Stimulated activated CD8-positive, alpha-beta memory T cell treated with anti-CD3 and anti-CD28 coated beads, Interleukin-2, amount 100 ng/mL, for 1 hour (primary cell): ENCODE measurements around the gene WDR6.

ENCODE experiments used
- DNase-seq, 2 donors: peaks; one replicate each; pipeline ENCODE4 v3.0.0-alpha.2; 2020; ENCODE audit warnings: low read depth in 2 of 2

The WDR6 gene

DNA sequence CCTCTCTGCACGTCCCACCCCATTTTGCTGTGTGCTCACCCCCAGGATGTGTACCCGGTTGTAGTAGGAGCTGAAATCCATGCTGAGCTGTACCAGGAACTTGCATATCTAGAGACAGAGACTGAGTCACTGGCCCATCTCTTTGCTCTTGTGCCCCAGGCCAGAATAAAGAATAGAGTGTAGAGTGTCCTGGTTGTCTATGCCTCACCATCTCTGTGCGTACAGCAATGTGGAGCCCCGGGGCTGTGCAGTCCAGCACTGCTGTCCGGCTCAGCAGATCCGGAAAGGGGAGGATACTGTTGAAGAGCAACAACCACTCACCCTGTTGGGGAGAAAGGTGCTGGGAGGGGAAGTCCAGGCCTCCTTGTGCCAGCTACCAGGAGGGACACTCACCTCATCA, 8.6 kb downstream of the WDR6 start:
- no peak for DNase-seq

DNA sequence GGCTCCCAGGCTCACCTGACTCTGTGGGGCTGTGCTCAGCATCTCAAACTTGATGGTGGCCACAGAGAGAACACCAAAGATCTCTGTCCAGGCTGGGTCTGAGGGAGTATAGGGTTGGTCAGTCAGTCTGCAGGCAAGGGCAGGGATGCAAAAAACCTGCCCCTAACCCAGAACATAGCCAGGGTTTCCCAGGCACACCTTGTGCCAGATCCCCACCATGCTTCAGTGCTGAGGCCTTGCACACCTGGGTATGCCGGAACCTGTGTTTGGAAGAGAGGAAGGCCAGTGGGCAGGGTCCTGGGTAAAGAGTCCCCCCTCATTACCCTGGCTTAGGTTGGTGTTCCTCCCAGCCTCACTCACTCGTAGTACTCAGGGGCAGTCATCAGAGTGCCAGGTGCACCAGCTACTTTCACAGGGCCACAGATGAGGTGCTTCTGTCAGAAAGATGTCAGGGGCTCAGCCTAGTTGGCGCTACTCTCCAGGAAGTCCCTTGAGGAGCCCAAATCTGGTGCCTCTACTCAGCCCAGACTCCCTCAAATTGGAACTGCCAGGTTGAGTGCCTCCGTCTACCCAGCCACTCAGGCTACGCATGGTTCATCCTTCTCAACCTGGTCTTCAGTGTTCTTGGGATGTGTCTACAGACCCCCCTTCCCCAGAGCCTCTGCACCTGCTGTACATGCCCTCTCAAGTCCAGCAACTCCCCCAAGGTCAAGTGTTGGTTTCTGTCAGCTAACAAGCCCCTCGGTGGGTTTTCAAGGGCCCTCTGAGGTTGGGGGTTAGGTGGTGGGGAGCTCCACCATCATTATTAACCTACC, 9.4 kb downstream of the WDR6 start:
- DNase-seq = no peak

DNA sequence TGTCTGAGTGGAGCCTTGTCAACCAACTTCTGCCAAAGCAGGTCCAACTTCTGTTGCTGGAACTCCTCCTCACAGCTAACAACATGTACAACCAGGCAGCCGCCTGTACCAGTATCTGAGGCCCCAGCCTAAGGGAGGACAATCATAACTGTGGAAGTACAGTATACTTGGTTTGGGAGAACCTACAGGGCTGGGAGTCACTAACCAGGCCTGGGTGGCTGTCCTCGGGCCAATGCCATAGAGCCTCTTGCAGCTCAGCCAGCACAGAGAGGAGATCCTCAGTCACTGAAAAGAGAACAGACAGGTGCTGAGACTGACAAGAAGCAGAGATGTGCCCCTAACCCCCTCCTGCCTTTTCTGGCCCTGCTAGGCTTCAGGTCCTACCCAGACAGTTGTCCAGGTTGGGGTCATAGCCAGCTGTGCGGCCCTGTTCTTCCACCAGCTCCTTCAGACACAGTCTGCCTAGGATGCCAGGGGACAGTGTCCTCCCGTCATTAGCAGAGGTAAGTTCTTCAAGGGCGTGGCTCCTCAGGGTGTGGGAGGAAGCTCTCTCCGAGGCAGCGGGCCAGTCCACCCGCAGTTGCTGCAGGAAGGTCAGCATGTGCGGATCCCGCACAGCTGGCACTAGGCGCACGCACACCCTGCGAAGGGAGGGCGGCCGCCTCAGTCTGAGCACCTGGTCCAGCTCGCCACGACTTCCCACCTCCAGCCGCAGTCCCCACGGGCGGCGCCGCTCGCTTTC, 10.2 kb downstream of the WDR6 start:
- DNase-seq = no peak

DNA sequence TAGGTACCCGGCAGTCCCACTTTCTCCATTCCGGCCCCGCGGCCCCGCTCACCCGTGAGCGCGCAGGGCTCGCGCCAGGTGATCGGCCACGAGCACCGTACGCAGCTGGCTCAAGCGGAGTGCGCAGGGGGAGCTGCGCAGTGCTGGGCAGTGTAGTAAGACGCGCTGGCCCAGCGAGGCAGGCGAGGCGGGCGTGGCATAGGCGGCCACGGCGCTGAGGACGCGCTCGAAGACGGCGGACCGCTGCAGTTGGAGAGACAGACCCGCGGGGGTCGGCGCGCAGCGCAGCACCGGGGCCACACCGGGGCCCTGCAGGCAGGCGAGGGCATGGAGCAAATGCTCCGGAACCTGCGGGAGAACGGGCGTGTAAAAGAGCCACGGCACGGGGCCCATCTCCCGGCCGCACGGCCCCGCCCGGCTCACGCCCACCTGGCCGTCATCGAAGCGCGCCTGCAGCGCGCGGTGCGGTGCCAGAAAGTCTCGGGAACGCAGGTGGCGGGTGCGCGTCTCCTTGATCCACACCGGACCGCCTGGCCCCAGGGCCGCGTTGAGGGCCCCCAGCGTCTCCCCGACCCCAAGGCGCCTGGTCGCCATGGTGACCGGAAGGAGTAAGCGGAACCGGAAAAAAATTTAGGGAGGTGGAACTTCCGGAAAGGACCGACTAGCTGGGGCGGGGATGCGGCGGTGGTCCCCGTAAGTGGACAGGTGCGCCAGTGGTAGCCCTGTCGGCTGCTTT, 10.9 kb downstream of the WDR6 start, which contains the start of gene DALRD3:
Gene DALRD3 (minus strand): TSS at position 610 of the 736 bp plus-strand sequence. CDS start 16 bp downstream, at position 594.
- DNase-seq = peak in 1 of 2 donors; percentile 39

DNA sequence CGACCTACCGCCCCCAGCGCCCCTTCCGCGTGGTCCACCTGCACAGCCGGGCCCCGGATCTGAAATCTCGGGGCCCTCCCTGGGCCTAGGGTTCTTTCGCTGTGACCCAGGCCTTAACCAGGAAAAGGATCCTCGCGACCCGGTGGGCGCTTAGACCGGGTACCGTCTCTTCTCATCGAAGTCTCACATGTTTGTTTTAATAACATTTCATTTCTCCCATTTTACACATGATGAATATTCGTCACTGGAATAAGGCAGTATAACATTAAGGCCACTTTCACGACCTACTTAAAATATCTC, 11.5 kb downstream of the WDR6 start:
- no peak for DNase-seq

DNA sequence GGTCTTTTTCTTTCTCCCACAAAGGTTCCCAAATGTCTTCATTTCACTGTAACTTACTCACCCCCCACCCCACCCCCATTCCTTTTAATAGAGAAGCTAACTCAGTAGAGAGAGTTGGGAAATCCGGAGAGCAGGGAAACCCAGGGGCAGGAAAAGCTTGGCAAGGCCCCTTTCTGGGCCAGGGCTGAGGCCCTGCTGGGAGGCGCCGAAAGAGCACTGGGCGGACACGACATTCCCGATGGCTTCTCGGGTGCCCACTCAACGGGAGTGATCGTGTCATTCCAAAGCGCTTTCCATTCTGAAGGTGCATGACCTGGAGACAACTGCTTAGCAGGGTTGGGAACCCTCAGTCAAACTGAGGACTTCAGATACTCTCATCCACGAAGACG, 12.7 kb downstream of the WDR6 start:
- DNase-seq = no peak

DNA sequence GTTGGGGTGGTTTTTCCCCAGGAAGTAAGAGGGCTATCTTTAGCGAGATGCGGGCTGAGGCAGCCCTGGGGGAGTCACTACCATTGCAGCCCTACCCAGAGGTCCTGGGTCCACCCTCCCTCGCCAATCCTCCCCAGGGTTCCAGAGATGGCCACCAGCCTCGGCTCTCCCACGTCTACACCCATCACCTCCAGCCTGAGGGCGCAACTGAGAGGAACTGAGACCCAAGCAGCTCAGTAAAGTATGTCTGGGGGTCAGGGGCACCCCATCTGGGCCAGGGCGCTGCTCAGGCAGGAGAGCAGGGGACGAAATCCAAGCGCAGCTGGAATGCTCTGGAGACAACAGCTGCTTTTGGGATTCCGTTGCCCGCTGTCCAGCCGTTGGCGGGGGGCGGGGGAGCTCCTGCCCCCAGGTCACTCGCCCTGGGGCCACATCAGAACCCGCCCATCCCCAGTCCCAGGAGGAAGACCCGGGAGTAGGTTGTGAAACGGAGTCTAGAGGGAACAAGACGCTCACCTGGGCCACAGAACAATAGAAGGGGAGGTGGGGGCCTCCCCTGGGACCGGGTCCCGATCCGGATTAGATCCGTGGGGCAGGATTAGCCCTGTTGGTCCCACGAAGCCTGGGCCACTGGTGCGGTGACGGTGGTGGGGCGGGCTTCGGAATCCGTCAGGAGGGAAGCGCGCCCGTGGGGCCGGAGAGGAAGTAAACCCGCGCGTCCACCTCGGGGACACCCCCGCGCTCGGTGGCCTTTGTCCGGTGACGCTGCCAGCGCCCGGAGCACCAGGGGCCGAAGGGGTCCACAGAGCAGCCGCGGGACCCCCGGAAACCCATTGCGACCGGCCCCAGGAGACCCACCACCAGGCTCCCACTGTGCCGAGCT, 13.4 kb downstream of the WDR6 start:
- no peak for DNase-seq

DNA sequence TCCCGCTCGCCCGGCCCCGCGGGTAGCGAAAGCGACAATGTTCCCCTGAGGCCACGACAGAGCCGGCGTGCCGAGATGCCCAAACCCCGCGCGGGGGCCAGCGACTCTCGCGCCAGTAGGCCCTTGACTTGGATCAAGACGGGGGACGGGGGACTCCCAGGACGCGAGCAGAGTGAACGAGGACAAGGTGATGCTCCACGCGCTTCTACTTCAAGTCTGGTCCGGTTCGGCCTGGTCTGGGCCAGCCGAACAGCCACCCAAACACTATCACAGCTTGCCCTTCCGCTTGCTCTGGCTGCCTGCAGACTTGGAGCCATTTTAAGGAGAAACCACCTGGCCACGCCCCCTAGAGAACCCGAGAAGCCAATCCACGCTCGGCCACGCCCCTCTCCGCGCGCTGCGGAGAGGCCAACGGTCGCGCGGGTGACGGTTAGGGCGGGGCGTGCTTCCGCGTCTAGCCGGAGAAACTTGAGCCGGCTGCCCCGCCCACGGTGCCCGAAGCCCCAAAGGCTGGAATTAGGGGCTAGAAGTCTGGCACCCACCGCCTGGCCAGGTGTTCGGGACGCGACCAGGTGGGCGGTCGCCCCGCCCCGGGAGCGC, 14.1 kb downstream of the WDR6 start:
- peak; percentile 98 for DNase-seq

DNA sequence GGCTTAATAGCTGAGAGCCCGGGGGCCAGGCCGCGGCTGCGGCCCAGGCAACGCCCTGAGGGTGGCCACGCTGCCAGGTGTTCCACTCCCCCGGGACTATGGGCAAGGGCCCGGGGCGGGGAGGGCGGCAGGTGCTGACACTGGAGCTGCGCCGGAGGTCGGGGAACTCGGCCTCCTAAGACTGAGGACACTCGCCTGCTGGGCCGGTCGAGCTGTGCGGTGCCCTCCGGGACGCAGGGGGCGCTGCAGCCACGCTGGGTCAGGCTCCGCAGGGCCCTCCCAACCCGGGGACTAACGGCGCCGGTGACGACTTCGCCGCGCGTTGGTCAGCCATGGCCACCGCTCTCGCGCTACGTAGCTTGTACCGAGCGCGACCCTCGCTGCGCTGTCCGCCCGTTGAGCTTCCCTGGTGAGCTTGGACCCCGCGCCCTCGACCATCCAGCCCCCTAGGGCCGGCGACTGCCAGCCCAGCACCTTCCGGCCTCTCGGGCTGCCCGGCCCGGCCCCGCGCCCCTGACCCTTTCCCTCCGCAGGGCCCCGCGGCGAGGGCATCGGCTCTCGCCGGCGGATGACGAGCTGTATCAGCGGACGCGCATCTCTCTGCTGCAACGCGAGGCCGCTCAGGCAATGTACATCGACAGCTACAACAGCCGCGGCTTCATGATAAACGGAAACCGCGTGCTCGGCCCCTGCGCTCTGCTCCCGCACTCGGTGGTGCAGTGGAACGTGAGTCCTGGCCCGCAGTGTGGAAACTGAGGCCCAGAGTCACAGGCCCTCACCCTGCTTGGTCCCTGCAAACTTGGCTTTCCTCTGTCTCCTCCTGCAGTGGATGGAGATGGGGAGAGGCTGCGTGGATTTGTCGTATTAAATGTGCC, 14.9 kb downstream of the WDR6 start, which contains the start of gene NDUFAF3:
Gene NDUFAF3 (plus strand): TSS at position 309 of the 875 bp plus-strand sequence. CDS start 24 bp downstream, at position 333.
- peak; percentile 82 to 83 for DNase-seq

DNA sequence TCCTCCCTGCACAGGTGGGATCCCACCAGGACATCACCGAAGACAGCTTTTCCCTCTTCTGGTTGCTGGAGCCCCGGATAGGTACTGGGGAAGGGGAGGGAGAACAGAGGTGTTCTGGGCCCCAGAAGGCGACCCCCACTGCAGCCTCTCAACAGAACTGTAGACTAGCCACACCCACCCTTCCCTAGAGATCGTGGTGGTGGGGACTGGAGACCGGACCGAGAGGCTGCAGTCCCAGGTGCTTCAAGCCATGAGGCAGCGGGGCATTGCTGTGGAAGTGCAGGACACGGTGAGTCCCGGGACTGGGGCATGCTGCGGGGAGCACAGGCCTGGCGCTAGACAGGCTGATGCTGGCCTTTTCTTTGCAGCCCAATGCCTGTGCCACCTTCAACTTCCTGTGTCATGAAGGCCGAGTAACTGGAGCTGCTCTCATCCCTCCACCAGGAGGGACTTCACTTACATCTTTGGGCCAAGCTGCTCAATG, 15.5 kb downstream of the WDR6 start:
- DNase-seq = no peak

DNA sequence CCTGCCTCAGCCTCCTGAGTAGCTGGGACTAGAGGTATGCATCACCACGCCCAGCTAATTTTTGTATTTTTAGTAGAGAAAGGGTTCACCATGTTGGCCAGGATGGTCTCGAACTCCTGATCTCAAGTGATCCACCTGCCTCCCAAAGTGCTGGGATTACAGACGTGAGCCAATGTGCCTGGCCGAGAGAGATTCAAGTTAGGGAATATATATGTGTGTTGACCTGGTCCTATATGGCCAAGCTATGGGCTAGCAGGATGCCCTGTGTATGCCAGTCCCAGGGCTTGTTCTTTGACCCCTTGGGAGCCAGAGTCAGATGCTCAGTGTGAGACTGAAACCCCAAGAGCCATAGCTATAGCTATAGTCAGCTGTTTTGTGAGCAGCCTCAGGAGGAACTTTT, 16.6 kb downstream of the WDR6 start:
- no peak for DNase-seq

DNA sequence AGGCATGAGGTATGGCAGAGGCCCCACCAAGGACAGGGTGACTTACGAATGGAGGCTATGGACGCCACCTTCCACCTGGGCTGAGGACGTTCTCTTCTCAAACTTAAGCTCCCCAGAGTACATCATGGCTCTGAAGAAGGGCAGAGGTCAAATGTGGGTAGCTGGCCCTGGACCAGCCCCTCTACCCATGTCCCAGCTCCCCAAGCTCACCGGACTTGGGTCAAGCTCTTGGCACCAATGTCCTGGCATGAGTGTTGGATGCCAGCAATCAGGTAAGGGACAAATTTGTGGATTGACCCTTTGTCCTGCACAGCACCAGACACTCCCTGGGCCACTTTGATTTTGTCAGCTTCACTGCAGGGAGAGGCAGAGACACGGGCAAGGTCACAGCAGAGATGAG, 17.3 kb downstream of the WDR6 start:
- DNase-seq = no peak

DNA sequence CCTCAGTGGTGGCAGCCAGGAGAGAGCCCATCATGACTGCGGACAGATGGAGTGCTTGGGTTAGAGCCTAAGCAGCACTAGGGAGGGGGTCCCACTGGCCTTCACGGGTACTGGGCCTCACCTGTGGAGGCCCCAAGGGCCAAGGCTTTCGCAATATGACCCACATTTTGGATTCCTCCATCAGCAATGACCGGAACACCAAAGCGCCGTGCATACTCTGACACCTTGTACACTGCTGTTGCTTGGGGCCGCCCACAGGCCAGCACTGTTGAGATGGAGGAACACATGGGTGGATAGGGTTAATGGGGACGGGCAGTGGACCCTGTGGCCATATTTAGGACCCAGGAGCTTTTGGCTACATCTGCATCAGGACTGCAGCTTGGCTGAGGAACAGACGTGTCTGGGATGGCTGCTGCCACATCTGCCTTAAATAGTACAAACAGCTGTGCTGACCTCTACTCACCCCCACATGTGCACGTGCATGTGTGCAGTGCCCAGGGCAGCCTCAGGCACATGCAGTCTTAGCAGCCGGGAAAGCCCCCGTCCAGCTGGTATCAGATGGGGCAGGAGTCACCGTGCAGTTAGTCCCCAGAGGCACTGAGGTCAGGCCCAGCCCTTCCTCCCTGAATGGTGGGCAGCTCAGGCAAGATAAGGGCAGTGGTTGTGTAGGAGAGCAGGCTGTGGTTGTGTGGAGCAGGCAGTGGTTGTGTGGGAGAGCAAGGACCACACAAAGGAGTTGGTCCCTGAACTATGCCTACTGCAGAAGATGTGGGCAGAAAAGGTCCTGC, 18.0 kb downstream of the WDR6 start:
- DNase-seq = no peak

DNA sequence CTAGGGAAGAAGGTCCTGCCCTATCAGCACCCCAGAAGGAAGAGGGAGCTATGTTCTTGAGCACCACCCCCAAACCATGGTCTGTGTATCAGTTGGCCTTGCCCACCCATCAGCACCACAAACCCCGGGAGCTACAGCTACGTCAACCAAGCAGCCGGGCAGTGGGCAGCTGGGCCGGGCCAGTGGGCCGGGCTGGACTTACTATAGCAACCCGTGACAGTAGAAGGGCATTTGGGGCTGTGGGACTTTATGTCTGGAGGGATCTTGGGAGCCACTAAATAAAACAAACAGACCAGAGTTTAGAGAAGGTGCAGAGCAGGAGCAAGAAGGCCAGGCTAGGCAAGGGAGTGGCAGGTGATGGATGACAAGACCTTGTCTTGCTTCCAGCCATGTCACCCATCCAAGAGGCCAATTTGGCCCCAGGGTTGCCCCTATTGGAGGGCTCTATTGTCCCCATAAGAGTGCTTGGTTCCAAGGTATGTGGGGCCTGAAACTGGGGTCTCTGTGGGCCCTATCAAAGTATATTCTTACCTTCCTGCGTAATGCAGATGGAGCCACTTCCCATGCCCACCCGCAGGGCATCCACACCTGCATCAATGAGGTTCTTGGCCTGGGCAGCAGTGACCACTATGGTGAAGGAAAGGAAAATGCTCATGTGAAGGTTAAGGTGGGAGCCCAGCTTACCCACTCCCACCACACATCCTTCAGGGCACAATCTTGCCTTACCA, 18.8 kb downstream of the WDR6 start:
- DNase-seq = no peak

DNA sequence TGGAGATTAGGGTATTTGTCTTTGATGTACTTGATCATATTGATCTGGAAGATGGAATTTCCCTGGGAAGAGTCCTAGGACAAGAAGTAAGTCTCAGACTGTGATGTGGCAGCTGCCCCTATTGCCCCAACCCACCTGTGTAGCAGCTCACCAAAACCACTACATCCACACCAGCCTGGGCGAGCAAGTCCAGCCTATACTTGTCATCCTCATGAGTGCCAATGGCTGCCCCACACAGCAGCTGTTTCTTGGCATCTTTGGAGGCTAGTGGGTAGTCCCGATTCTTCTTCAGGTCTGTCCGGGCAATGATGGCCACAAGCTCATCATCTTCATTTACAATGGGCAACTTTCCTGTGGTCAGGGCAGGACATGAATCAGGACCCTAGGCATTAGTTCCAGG, 19.3 kb downstream of the WDR6 start:
- no peak for DNase-seq

DNA sequence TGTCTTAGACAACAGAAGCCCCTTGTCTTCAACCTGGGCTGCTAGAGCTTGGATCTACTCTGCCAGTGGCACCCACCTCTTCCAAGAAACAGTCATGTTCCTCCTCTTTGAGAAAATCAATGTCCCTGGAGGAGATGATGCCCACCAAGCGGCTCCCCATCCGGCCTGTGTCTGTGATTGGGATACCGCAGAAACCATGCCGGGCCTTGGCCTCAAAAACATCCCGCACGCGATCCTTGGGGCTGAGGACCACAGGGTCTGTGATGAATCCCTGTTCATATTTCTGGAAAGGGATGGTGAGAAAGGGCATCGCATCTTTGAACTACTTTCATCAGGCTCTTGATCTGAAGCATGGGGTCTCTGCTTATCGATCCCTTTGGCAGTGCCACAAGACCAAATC, 20.4 kb downstream of the WDR6 start:
- no peak for DNase-seq

DNA sequence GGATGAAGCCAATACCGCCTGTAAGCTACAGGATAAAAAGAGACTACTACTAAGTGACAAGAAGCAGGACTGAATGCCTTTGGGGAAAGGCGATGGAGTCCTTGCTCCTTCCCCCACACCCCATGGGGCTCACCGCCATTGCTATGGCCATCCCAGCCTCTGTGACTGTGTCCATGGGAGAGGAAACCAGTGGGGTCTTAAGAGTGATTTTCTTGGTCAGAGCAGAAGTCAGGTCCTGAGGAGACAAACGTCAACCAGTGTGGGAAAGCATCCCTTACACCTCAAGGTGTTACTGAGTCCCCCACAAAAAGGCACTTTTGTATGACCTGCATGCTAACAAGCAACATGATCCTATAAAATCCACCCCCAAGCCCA, 21.1 kb downstream of the WDR6 start:
- DNase-seq = no peak
